AG09319 (cell line): ENCODE data around the gene POLD1.

Experiments used
- DNase-seq: peaks from one replicate; pipeline ENCODE4 v3.0.0-alpha.2; 2010; ENCODE audit warnings: low read depth; ENCODE audit errors: extremely low read depth
- TF ChIP-seq, protein P1 (sequence below): IDR thresholded peaks from 2 replicates; pipeline ENCODE4 v1.5.1; 2011; ENCODE audit warnings: low read depth, mild to moderate bottlenecking, inconsistent platforms, low read length, moderate library complexity

POLD1 gene

DNA sequence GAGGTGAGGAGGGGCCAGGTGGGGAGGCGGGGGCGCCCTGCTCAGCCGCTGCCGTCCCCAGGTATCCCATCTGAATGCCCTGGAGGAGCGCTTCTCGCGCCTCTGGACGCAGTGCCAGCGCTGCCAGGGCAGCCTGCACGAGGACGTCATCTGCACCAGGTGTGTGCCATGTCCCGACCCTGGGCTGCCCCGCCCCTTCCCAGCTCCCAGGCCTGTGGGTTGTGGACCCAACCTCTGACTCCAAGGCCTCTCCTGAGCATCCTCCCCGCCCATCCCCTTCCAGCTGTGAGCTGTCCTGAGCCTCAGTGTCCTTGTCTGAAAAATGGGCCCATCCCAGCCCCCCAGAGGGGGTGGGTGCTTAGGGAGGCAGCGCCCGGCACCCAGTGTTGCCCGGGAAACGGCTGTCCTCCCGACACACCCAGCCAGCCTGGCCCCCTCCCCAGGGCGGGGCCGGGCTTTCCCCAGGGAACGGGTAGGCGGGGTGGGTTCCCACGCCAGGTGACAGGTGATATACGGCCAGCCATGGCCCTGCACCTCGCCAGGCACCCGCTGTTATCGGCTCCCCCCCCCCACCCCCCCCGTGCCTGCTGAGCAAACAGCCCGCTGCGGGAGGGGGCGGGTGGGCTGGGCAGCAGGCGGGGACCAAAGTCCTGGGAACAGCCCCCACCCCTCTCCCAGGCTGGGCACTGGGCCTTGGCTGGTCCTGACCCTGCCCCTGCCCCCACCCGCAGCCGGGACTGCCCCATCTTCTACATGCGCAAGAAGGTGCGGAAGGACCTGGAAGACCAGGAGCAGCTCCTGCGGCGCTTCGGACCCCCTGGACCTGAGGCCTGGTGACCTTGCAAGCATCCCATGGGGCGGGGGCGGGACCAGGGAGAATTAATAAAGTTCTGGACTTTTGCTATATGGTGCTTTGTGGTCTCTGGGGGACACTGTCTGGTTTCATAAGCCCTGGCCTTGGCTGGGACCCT, 33.2 kb downstream of the POLD1 start:
- TF ChIP-seq, protein P1, sequence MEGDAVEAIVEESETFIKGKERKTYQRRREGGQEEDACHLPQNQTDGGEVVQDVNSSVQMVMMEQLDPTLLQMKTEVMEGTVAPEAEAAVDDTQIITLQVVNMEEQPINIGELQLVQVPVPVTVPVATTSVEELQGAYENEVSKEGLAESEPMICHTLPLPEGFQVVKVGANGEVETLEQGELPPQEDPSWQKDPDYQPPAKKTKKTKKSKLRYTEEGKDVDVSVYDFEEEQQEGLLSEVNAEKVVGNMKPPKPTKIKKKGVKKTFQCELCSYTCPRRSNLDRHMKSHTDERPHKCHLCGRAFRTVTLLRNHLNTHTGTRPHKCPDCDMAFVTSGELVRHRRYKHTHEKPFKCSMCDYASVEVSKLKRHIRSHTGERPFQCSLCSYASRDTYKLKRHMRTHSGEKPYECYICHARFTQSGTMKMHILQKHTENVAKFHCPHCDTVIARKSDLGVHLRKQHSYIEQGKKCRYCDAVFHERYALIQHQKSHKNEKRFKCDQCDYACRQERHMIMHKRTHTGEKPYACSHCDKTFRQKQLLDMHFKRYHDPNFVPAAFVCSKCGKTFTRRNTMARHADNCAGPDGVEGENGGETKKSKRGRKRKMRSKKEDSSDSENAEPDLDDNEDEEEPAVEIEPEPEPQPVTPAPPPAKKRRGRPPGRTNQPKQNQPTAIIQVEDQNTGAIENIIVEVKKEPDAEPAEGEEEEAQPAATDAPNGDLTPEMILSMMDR: no peak
- DNase-seq: no peak

DNA sequence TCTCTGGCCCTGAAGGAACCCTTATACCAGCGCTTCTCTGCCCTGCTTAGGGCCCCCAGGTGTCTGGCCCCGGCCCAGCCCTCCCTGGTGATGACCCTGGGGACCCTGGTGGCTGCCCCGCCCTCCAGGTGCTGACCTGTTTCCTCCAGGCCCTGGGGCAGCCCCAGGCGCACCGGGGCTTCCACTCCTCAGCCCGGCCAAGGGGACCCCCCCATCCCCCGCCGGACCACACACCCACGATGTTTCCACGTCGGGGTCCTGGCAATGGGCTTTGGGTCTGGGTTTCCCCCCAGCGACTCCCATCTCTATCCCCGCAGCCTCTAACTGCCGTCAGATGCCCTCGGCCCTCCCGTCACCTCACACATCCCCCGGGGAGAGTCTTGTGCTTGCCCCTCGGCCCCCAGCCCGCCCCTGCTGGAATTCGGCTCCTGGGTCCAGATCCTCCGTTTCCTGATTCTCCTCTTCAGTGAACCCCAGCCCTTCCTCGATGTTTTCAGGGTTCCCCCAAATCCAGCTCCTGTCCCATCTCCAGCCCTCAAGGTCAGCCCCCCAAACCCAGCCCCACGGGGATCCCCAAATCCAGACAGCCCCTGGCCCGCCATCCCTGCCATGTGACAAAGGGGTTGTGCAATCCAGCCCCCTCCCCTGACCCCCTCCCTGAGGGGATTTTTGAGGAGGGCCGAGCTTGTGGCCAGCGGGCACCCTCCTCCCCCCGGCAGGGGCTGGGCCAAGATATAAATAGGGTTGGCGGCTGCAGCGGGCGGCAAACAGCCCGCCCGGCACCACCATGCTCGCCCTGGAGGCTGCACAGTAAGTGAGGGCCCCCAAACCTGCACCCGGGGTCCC, 34.3 kb downstream of the POLD1 start, which contains the start of gene SPIB:
SPIB (plus strand) TSS at position 763 of the 846 bp plus-strand sequence; CDS start at position 788, 25 bp downstream.
- no peak for DNase-seq
- TF ChIP-seq, protein P1: no peak

DNA sequence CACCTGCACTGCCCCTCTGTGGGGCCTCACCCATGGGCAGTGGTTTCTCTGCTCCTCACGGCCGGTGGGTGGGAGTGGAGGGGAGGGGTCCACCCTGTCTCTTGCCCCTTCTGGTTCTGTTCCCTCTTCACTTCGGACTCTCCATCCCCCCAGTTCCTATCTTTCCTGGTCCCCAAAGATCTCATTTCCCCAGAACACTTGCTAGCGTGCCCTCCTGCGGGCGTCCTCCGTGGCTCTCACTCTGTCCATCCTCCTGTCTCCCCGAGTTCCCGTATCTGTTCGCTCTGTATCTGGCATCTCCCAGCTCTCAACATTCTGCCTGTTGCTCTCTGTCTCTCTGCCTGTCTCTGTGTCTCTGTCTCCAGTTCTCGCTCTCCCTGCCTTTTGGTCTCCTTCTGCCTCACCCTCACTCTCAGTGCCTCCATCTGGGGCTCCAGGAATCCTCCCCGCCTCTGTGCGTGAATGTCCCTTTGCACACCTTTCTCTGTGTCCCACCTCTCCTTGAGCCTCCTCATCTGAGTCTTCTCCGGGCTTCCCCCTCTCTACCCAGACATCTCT, 35.0 kb downstream of the POLD1 start:
- DNase-seq: no peak
- TF ChIP-seq, protein P1: no peak

DNA sequence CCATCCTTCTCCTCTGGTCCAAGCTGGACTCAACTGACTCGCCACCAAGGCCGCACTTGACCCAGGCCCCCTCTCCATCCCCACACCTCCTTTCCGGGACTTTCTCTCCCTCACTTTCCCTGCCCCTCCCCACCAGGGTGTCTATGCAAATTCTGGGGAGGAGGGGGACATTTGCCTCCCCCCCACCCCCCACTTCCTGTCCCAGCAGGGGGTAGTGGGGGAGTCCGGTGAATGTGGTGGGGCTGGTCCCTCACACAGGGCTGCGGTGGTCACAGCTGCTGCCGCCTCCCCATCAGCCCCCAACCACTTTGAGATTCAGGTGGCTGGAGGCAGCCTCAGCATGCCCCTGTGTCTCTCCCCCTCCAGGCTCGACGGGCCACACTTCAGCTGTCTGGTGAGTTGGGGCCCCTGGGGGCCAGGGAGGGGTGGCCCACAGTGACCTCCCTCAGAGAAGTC, 35.5 kb downstream of the POLD1 start:
- no peak for DNase-seq
- TF ChIP-seq, protein P1: no peak

DNA sequence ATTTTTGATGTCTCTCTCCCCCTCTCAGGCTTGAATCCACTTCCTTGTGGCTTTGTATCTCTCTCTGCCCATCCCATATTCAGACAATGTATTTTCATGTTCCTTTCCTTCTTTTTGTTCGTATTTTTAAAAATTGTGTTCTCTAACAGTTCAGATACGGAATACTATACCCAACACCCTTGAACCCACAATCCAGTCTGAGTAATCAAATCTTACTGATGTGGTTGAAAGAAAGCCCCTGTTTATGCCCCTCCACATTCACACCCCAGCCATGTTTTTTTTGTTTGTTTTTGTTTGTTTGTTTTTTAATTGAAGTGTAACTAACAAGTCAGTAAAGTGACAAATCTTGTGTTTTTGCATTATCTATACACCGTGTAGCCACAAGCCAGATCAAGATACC, 36.0 kb downstream of the POLD1 start:
- DNase-seq: no peak
- TF ChIP-seq, protein P1: no peak

DNA sequence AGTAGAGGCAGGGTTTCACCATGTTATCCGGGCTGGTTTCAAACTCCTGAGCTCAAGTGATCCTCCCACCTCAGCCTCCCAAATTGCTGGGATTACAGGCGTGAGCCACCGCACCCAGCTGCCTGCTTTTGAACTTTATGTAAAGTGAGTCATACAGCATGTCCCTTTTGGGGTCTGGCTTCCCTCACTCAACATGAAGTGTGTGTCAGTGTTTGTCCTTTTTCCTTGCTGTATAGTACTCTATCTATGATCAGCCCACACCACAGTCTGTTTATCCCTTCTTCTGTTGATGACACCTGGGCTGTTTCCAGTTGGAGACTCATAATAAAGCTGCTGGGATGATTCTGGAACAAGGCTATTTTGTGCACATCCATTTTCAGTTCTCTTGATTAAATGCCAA, 36.7 kb downstream of the POLD1 start:
- TF ChIP-seq, protein P1: no peak
- DNase-seq: no peak
